ENCODE measurements around the gene IL17RC.

GRCh38 chr3:9909221-9910013 lies 7.5 kb upstream of the IL17RC start:
- TF ChIP-seq, protein P1, sequence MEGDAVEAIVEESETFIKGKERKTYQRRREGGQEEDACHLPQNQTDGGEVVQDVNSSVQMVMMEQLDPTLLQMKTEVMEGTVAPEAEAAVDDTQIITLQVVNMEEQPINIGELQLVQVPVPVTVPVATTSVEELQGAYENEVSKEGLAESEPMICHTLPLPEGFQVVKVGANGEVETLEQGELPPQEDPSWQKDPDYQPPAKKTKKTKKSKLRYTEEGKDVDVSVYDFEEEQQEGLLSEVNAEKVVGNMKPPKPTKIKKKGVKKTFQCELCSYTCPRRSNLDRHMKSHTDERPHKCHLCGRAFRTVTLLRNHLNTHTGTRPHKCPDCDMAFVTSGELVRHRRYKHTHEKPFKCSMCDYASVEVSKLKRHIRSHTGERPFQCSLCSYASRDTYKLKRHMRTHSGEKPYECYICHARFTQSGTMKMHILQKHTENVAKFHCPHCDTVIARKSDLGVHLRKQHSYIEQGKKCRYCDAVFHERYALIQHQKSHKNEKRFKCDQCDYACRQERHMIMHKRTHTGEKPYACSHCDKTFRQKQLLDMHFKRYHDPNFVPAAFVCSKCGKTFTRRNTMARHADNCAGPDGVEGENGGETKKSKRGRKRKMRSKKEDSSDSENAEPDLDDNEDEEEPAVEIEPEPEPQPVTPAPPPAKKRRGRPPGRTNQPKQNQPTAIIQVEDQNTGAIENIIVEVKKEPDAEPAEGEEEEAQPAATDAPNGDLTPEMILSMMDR (conservative IDR thresholded peaks at IDR 0.05; ENCODE audit: low read depth, low read length), result no peak
- TF ChIP-seq POLR2A (IDR thresholded peaks at IDR 0.05; ENCODE audit: low read depth, low read length) (no peak), MAFK (IDR thresholded peaks at IDR 0.05; ENCODE audit: low read depth, low read length) (no peak), FOS (IDR thresholded peaks at IDR 0.05; ENCODE audit: low read depth, low read length) (no peak), RFX5 (IDR thresholded peaks at IDR 0.05; ENCODE audit: low read depth, low read length) (no peak), SMC3 (IDR thresholded peaks at IDR 0.05; ENCODE audit: low read depth, low read length) (no peak), RAD21 (IDR thresholded peaks at IDR 0.05; ENCODE audit: low read length) (no peak), NFE2L2 (IDR thresholded peaks at IDR 0.05; ENCODE audit: low read depth, low read length) (no peak), USF2 (IDR thresholded peaks at IDR 0.05; ENCODE audit: low read depth, low read length) (no peak)
- TF ChIP-seq, protein P2, sequence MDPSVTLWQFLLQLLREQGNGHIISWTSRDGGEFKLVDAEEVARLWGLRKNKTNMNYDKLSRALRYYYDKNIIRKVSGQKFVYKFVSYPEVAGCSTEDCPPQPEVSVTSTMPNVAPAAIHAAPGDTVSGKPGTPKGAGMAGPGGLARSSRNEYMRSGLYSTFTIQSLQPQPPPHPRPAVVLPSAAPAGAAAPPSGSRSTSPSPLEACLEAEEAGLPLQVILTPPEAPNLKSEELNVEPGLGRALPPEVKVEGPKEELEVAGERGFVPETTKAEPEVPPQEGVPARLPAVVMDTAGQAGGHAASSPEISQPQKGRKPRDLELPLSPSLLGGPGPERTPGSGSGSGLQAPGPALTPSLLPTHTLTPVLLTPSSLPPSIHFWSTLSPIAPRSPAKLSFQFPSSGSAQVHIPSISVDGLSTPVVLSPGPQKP (IDR thresholded peaks at IDR 0.05; ENCODE audit: borderline replicate concordance, low read depth, low read length), result no peak
